Epithelial cell of proximal tubule (primary cell): ENCODE data around the gene SERPINH1. TPM values are rescaled to one million over a fixed set of nuclear protein-coding genes. Genes with fewer than 3 reads are reported as not detected.

Experiments used
- DNase-seq: peaks from one replicate; pipeline ENCODE4 v3.0.0-alpha.2; 2011; ENCODE audit warnings: low read depth
- H3K4me3 ChIP-seq: 2 replicates; pipeline ENCODE4 v1.5.1; 2011; ENCODE audit warnings: low read depth, mild to moderate bottlenecking, low read length
- CTCF ChIP-seq: conservative IDR thresholded peaks from 2 replicates; pipeline ENCODE4 v1.5.1; 2012; ENCODE audit warnings: low read depth, mild to moderate bottlenecking, low read length
- total RNA-seq: library from RNA; depleted of rRNA; stranded (reverse); fragments of >200 nt; gene quantifications from 2 replicates; pipeline ENCODE4 v1.2.3, GENCODE V29; 2015

The SERPINH1 gene
- total RNA-seq, 1 donor from 2014 or later: 231 TPM

- peak; percentile 92 for TF ChIP-seq CTCF
- no peak overlapping the region for H3K4me3 ChIP-seq
- DNase-seq: no peak
Measured at GRCh38 chr11:75532200-75533048, 29.6 kb upstream of the SERPINH1 start.

GRCh38 chr11:75533896-75534258 is 28.2 kb upstream of the SERPINH1 start:
- H3K4me3 ChIP-seq: no peak overlapping the region
- no peak for DNase-seq
- no peak for TF ChIP-seq CTCF

GRCh38 chr11:75534259-75535069 is 27.6 kb upstream of the SERPINH1 start:
- no peak for TF ChIP-seq CTCF
- no peak overlapping the region for H3K4me3 ChIP-seq
- no peak for DNase-seq

- TF ChIP-seq CTCF: no peak
- no peak overlapping the region for H3K4me3 ChIP-seq
- DNase-seq: no peak
Measured at GRCh38 chr11:75535071-75535470, 27.0 kb upstream of the SERPINH1 start.

GRCh38 chr11:75536786-75537641 is 25.0 kb upstream of the SERPINH1 start:
- H3K4me3 ChIP-seq: no peak overlapping the region
- DNase-seq: no peak
- TF ChIP-seq CTCF: no peak

GRCh38 chr11:75537740-75538139 is 24.3 kb upstream of the SERPINH1 start:
- DNase-seq: no peak
- H3K4me3 ChIP-seq: no peak overlapping the region
- TF ChIP-seq CTCF: no peak
